GM10847 (cell line): Measurements from ENCODE around the gene INPP5A.

Source experiments
- POLR2A ChIP-seq: IDR thresholded peaks from 2 replicates; pipeline ENCODE4 v1.6.1; 2011; ENCODE audit not compliant: insufficient read length; ENCODE audit errors: extremely low read depth

INPP5A gene

GRCh38 chr10:132643709-132644526 lies 106.3 kb downstream of the INPP5A start:
- TF ChIP-seq POLR2A, result no peak

- no peak for TF ChIP-seq POLR2A
Measured at GRCh38 chr10:132644527-132645246, 107.1 kb downstream of the INPP5A start.

- no peak for TF ChIP-seq POLR2A
Measured at GRCh38 chr10:132645247-132645530, 107.6 kb downstream of the INPP5A start.

GRCh38 chr10:132645630-132646442 lies 108.2 kb downstream of the INPP5A start:
- no peak for TF ChIP-seq POLR2A

- TF ChIP-seq POLR2A, result no peak
Measured at GRCh38 chr10:132646443-132647097, 109.0 kb downstream of the INPP5A start.

GRCh38 chr10:132647424-132647823 lies 109.8 kb downstream of the INPP5A start:
- TF ChIP-seq POLR2A, result no peak

- TF ChIP-seq POLR2A, result no peak
Measured at GRCh38 chr10:132648072-132648850, 110.7 kb downstream of the INPP5A start.

GRCh38 chr10:132648851-132649528 lies 111.4 kb downstream of the INPP5A start:
- no peak for TF ChIP-seq POLR2A

GRCh38 chr10:132649651-132650360 lies 112.2 kb downstream of the INPP5A start:
- no peak for TF ChIP-seq POLR2A

- TF ChIP-seq POLR2A, result no peak
Measured at GRCh38 chr10:132650611-132651250, 113.1 kb downstream of the INPP5A start.

GRCh38 chr10:132651511-132652029 lies 114.0 kb downstream of the INPP5A start:
- no peak for TF ChIP-seq POLR2A

GRCh38 chr10:132652446-132652845 lies 114.9 kb downstream of the INPP5A start:
- TF ChIP-seq POLR2A, result no peak

- no peak for TF ChIP-seq POLR2A
Measured at GRCh38 chr10:132652936-132653590, 115.5 kb downstream of the INPP5A start.
